Measurements from ENCODE around the gene C1QTNF2.

GRCh38 chr5:160312960-160313727 lies 57.3 kb downstream of the C1QTNF2 start:
- TF ChIP-seq EZH2 (IDR thresholded peaks at IDR 0.05; ENCODE audit: low read length): no peak
- TF ChIP-seq, protein P1, sequence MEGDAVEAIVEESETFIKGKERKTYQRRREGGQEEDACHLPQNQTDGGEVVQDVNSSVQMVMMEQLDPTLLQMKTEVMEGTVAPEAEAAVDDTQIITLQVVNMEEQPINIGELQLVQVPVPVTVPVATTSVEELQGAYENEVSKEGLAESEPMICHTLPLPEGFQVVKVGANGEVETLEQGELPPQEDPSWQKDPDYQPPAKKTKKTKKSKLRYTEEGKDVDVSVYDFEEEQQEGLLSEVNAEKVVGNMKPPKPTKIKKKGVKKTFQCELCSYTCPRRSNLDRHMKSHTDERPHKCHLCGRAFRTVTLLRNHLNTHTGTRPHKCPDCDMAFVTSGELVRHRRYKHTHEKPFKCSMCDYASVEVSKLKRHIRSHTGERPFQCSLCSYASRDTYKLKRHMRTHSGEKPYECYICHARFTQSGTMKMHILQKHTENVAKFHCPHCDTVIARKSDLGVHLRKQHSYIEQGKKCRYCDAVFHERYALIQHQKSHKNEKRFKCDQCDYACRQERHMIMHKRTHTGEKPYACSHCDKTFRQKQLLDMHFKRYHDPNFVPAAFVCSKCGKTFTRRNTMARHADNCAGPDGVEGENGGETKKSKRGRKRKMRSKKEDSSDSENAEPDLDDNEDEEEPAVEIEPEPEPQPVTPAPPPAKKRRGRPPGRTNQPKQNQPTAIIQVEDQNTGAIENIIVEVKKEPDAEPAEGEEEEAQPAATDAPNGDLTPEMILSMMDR (optimal IDR thresholded peaks at IDR 0.05 in 1 of 3, IDR thresholded peaks at IDR 0.05 in 1 of 3, conservative IDR thresholded peaks at IDR 0.05 in 1 of 3; ENCODE audit: extremely low read depth in 1 of 3, insufficient read depth in 2 of 3, low read length in 3 of 3): no peak
